Urinary bladder (tissue), 4 donors: ENCODE measurements around the gene SIRT6. TPM values are rescaled to one million over a fixed set of nuclear protein-coding genes. Genes with fewer than 3 reads are reported as not detected.
"Not testable (repeated sequence)": the region's sequence is repeated elsewhere in the genome, so short reads cannot be mapped to it uniquely, and the experiment has no call there.

Experiments
- DNase-seq: peaks from one replicate; pipeline ENCODE4 v3.0.0-alpha.2; 2015; ENCODE audit errors: extremely low spot score
- H3K27ac ChIP-seq: one replicate; pipeline ENCODE4 v1.5.1; 2013; ENCODE audit warnings: low read depth, mild to moderate bottlenecking, moderate library complexity
- H3K36me3 ChIP-seq: one replicate; pipeline ENCODE4 v1.6.1; 2013; ENCODE audit warnings: mild to moderate bottlenecking, moderate library complexity; ENCODE audit not compliant: insufficient read depth
- H3K4me1 ChIP-seq: one replicate; pipeline ENCODE4 v1.6.1; 2013; ENCODE audit warnings: mild to moderate bottlenecking, moderate library complexity; ENCODE audit not compliant: insufficient read depth
- H3K4me3 ChIP-seq: one replicate; pipeline ENCODE4 v1.5.1; 2013; ENCODE audit warnings: low read depth, low read length
- WGBS: extraction: QIAGEN DNeasy Blood & Tissue Kit; methylation state at CpG from one replicate; pipeline ENCODE4 v1.1.7; 2013; 5-methylcytosine and 5-hydroxymethylcytosine counted together
- polyA plus RNA-seq: library from polyadenylated mRNA; stranded (reverse); fragments of 200-250 nt; gene quantifications from one replicate; pipeline ENCODE4 v1.2.3, GENCODE V29; 2013
- total RNA-seq: library from RNA; depleted of rRNA; stranded (reverse); fragments of >200 nt; gene quantifications from one replicate; pipeline ENCODE4 v1.2.3, GENCODE V29; 2014
- donor health status: healthy with polysubstance abuse.
- donor health status: healthy.

SIRT6 gene
- total and polyA plus RNA-seq, 2 donors, result 7.2 to 23.8 TPM

- DNase-seq, result no peak
- Histone ChIP-seq H3K36me3 (peaks cover 12% of the 10 kb centered on the region), H3K4me1 (no peaks in the 10 kb centered on the region), H3K27ac (no peak overlapping the region), H3K4me3 (no peak overlapping the region)
- 91% methylated on average over 41 of the region's 41 CpGs for WGBS
Observed at GRCh38 chr19:4174895-4175668, 7.3 kb downstream of the SIRT6 start.

- Histone ChIP-seq H3K4me3 (no peak overlapping the region), H3K4me1 (no peaks in the 10 kb centered on the region), H3K36me3 (peaks cover 12% of the 10 kb centered on the region), H3K27ac (no peak overlapping the region)
- no peak for DNase-seq
- 81% methylated on average over 21 of the region's 21 CpGs for WGBS
Observed at GRCh38 chr19:4174213-4174894, 8.0 kb downstream of the SIRT6 start.

GRCh38 chr19:4173479-4174212 lies 8.7 kb downstream of the SIRT6 start:
- 37% methylated on average over 11 of the region's 11 CpGs for WGBS

GRCh38 chr19:4172861-4173473 lies 9.4 kb downstream of the SIRT6 start:
- 3% methylated on average over 45 of the region's 45 CpGs for WGBS
- Histone ChIP-seq H3K4me1 (no peaks in the 10 kb centered on the region), H3K4me3 (no peak overlapping the region), H3K36me3 (peaks cover 8% of the 10 kb centered on the region), H3K27ac (no peak overlapping the region)
- DNase-seq, result no peak

More at GRCh38 chr19:4173479-4174212, 8.7 kb downstream of the SIRT6 start:
- no peak overlapping the region for H3K4me3 ChIP-seq
- H3K36me3 ChIP-seq, result peaks cover 8% of the 10 kb centered on the region
- no peaks in the 10 kb centered on the region for H3K4me1 ChIP-seq
- DNase-seq, result no peak
- no peak overlapping the region for H3K27ac ChIP-seq

GRCh38 chr19:4171676-4172075 lies 10.7 kb downstream of the SIRT6 start:
- WGBS, result 58% methylated on average over 22 of the region's 22 CpGs
- no peak overlapping the region for H3K4me3 ChIP-seq

GRCh38 chr19:4164262-4164661 lies 18.1 kb downstream of the SIRT6 start:
- no peak for DNase-seq
- WGBS, result 59% methylated on average over 11 of the region's 11 CpGs

More at GRCh38 chr19:4171676-4172075, 10.7 kb downstream of the SIRT6 start:
- no peaks in the 10 kb centered on the region for H3K4me1 ChIP-seq
- H3K27ac ChIP-seq, result no peak overlapping the region
- H3K36me3 ChIP-seq, result peaks cover 8% of the 10 kb centered on the region
- DNase-seq, result no peak

GRCh38 chr19:4161415-4162077 lies 20.8 kb downstream of the SIRT6 start:
- DNase-seq, result no peak
- H3K27ac ChIP-seq, result no peak overlapping the region
- WGBS, result 79% methylated on average over 7 of the region's 7 CpGs

More at GRCh38 chr19:4164262-4164661, 18.1 kb downstream of the SIRT6 start:
- no peaks in the 10 kb centered on the region for H3K36me3 ChIP-seq
- H3K4me3 ChIP-seq, result no peak overlapping the region
- H3K4me1 ChIP-seq, result no peaks in the 10 kb centered on the region
- H3K27ac ChIP-seq, result no peak overlapping the region

GRCh38 chr19:4157971-4158370 lies 24.4 kb downstream of the SIRT6 start:
- not testable (repeated sequence) for DNase-seq, H3K4me3 ChIP-seq, H3K4me1 ChIP-seq, H3K27ac ChIP-seq, H3K36me3 ChIP-seq
- WGBS, result 81% methylated on average over 8 of the region's 8 CpGs

More at GRCh38 chr19:4161415-4162077, 20.8 kb downstream of the SIRT6 start:
- no peaks in the 10 kb centered on the region for H3K4me1 ChIP-seq
- no peak overlapping the region for H3K4me3 ChIP-seq
- H3K36me3 ChIP-seq, result no peaks in the 10 kb centered on the region

GRCh38 chr19:4157164-4157563 lies 25.2 kb downstream of the SIRT6 start:
- 82% methylated on average over 6 of the region's 6 CpGs for WGBS
- H3K4me1 ChIP-seq, result no peaks in the 10 kb centered on the region
- no peaks in the 10 kb centered on the region for H3K36me3 ChIP-seq
- no peak overlapping the region for H3K27ac ChIP-seq
- no peak overlapping the region for H3K4me3 ChIP-seq
- DNase-seq, result no peak

GRCh38 chr19:4154571-4155312 lies 27.6 kb downstream of the SIRT6 start:
- Histone ChIP-seq H3K36me3 (no peaks in the 10 kb centered on the region), H3K27ac (no peak overlapping the region), H3K4me3 (no peak overlapping the region), H3K4me1 (no peaks in the 10 kb centered on the region)
- no peak for DNase-seq
- WGBS, result 75% methylated on average over 21 of the region's 21 CpGs

GRCh38 chr19:4152241-4152998 lies 29.9 kb downstream of the SIRT6 start:
- no peak overlapping the region for H3K27ac ChIP-seq
- 83% methylated on average over 10 of the region's 10 CpGs for WGBS
- no peaks in the 10 kb centered on the region for H3K4me1 ChIP-seq
- no peaks in the 10 kb centered on the region for H3K36me3 ChIP-seq
- H3K4me3 ChIP-seq, result no peak overlapping the region
- no peak for DNase-seq

GRCh38 chr19:4151623-4152022 lies 30.7 kb downstream of the SIRT6 start:
- Histone ChIP-seq H3K36me3 (no peaks in the 10 kb centered on the region), H3K27ac (no peak overlapping the region), H3K4me3 (no peak overlapping the region), H3K4me1 (no peaks in the 10 kb centered on the region)
- DNase-seq, result no peak
- WGBS, result 64% methylated on average over 6 of the region's 6 CpGs
